Measurements from ENCODE around the gene MBD6. TPM values are rescaled to one million over a fixed set of nuclear protein-coding genes. Genes with fewer than 3 reads are reported as not detected.

Gene MBD6
- total and polyA plus RNA-seq, 2 of the 13 experiments (the other 11 are each of a cell fraction or from before 2014, with no cell fraction given), result 4.1 to 5.9 TPM

DNA sequence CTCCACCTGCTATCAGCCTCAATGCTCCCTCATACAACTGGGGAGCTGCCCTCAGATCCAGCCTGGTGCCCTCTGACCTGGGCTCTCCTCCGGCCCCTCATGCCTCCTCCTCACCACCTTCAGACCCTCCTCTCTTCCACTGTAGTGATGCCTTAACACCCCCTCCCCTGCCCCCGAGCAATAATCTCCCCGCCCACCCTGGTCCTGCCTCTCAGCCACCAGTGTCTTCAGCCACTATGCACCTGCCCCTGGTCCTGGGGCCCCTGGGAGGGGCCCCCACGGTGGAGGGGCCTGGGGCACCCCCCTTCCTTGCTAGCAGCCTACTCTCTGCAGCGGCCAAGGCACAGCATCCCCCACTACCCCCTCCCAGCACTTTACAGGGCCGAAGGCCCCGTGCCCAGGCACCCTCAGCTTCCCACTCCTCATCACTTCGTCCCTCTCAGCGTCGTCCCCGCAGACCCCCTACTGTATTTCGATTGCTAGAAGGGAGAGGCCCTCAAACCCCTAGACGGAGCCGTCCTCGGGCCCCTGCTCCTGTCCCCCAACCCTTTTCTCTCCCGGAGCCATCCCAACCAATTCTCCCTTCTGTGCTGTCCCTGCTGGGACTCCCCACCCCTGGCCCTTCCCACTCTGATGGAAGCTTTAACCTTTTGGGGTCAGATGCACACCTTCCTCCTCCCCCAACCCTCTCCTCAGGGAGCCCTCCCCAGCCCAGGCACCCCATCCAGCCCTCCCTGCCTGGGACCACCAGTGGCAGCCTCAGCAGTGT, 3.2 kb downstream of the MBD6 start:
- no peak for ATAC-seq
- 92% methylated on average over 16 of the region's 16 CpGs for WGBS (ENCODE audit: low lambda C conversion rate)
- BruUV-seq (replicated peaks), result no TSS peak
- no peak overlapping the region for H2AFZ ChIP-seq (ENCODE audit: low read length)
- peaks cover 15% of the 10 kb centered on the region for H3K79me2 ChIP-seq (ENCODE audit: insufficient read depth, low read length)
- no peak overlapping the region for H3K4me3 ChIP-seq (replicated peaks in 1 of 3; ENCODE audit: insufficient read depth in 1 of 3, low read depth in 2 of 3, low read length in 3 of 3)
- TF ChIP-seq POLR2G (IDR thresholded peaks at IDR 0.05; ENCODE audit: low read depth, low read length), result 0 out of 2 replicates have a peak, but pooled peaks have one; percentile 1
- TF ChIP-seq, protein P1, sequence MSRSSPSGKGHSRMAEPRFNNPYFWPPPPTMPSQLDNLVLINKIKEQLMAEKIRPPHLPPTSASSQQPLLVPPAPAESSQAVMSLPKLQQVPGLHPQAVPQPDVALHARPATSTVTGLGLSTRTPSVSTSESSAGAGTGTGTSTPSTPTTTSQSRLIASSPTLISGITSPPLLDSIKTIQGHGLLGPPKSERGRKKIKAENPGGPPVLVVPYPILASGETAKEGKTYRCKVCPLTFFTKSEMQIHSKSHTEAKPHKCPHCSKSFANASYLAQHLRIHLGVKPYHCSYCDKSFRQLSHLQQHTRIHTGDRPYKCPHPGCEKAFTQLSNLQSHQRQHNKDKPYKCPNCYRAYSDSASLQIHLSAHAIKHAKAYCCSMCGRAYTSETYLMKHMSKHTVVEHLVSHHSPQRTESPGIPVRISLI (CRISPR knock-in tag; IDR thresholded peaks at IDR 0.05; ENCODE audit: borderline replicate concordance), result no peak
- peak; percentile 27 for TF ChIP-seq AGO1 (IDR thresholded peaks at IDR 0.05; ENCODE audit: low read depth, low read length, poor library complexity, severe bottlenecking)
- TF ChIP-seq, protein P2, sequence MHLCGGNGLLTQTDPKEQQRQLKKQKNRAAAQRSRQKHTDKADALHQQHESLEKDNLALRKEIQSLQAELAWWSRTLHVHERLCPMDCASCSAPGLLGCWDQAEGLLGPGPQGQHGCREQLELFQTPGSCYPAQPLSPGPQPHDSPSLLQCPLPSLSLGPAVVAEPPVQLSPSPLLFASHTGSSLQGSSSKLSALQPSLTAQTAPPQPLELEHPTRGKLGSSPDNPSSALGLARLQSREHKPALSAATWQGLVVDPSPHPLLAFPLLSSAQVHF (CRISPR knock-in tag; IDR thresholded peaks at IDR 0.05), result no peak
- no peak for TF ChIP-seq ZNF343 (CRISPR knock-in tag; IDR thresholded peaks at IDR 0.05)
- peak in 1 of 2 experiments; percentile 22; a peak in 1 of 4 replicates for TF ChIP-seq POLR2A (IDR thresholded peaks at IDR 0.05; ENCODE audit: insufficient read depth in 1 of 2, low read depth in 2 of 2, low read length in 2 of 2)
- no peak for TF ChIP-seq ZNF101 (CRISPR knock-in tag; IDR thresholded peaks at IDR 0.05; ENCODE audit: borderline replicate concordance, low read depth)
- no peak for TF ChIP-seq TEAD3 (CRISPR knock-in tag; optimal IDR thresholded peaks at IDR 0.05; ENCODE audit: borderline replicate concordance)
- H4K20me1 ChIP-seq (ENCODE audit: insufficient read depth, low read length), result no peaks in the 10 kb centered on the region
- H3K36me3 ChIP-seq (replicated peaks in 1 of 2; ENCODE audit: control insufficient read depth in 1 of 2, insufficient read depth in 2 of 2, low read length in 2 of 2), result peaks cover 20 to 62% of the 10 kb centered on the region in 2 experiments
- H3K27me3 ChIP-seq (ENCODE audit: control insufficient read depth in 1 of 2, insufficient read depth in 2 of 2, low read length in 2 of 2), result no peaks in the 10 kb centered on the region; a peak in 1 of 5 replicates
- in situ Hi-C loops (cut with HindIII; ENCODE audit: extremely low pct_ligation_motif_present, low pct_unique_long_range_greater_than_20kb), result no loop called here
- intact Hi-C loops (cut with micrococcal nuclease; ENCODE audit: unreplicated experiment), result no loop called here
- DNase-seq (ENCODE audit: low spot score), result no peak
- no peak overlapping the region for H3K27ac ChIP-seq (ENCODE audit: extremely low read length, insufficient read depth, low read length)
- no peaks in the 10 kb centered on the region for H3K9me3 ChIP-seq (ENCODE audit: low read length)
- peaks cover 30% of the 10 kb centered on the region for H3K4me1 ChIP-seq (ENCODE audit: insufficient read depth, low read length)
- POLR2A ChIA-PET, result interaction anchor here (0.8 to 3.0 kb wide), 3 partner anchors 12 to 50 kb away, joined by 3 to 21 read pairs (median 5); no protein-coding TSS in a partner anchor
- CTCF ChIA-PET (ENCODE audit: low intra/inter-chr PET ratio, low total read pairs), result no interaction called here
- H3K9ac ChIP-seq (ENCODE audit: insufficient read depth, low read depth, low read length), result no peak overlapping the region
- no peak for FAIRE-seq
- H3K4me2 ChIP-seq (ENCODE audit: low read depth, low read length), result no peak overlapping the region

Measured in HepG2 (cell line).